Stimulated activated CD4-positive, alpha-beta T cell treated with anti-CD3 and anti-CD28 coated beads, Interleukin-1b, Interleukin-23, amount 100 ng/mL, for 24 hours (primary cell): ENCODE measurements around the gene PCDHA6.
"Not testable (repeated sequence)": the region's sequence is repeated elsewhere in the genome, so short reads cannot be mapped to it uniquely, and the experiment has no call there.

Source experiments
- DNase-seq, 4 experiments: peaks; one replicate each; pipeline ENCODE4 v3.0.0-alpha.2; 2020; ENCODE audit warnings: low read depth in 4 of 4, low spot score in 1 of 4

PCDHA6 gene

GRCh38 chr5:140821375-140822280, 6.1 kb upstream of the PCDHA6 start, which contains the start of gene PCDHA5:
PCDHA5 (plus strand) TSS chr5:140821613.
- no peak for DNase-seq

GRCh38 chr5:140822281-140822629, 5.5 kb upstream of the PCDHA6 start:
- no peak for DNase-seq

DNA sequence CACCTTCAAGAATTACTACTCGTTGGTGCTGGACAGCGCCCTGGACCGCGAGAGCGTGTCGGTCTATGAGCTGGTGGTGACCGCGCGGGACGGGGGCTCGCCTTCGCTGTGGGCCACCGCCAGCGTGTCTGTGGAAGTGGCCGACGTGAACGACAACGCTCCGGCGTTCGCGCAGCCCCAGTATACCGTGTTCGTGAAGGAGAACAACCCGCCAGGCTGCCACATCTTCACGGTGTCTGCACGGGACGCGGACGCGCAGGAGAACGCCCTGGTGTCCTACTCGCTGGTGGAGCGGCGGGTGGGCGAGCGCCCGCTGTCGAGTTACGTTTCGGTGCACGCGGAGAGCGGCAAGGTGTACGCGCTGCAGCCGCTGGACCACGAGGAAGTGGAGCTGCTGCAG, 4.8 kb upstream of the PCDHA6 start:
- not testable (repeated sequence) for DNase-seq

GRCh38 chr5:140823475-140823874, 4.3 kb upstream of the PCDHA6 start:
- DNase-seq, result no peak

DNA sequence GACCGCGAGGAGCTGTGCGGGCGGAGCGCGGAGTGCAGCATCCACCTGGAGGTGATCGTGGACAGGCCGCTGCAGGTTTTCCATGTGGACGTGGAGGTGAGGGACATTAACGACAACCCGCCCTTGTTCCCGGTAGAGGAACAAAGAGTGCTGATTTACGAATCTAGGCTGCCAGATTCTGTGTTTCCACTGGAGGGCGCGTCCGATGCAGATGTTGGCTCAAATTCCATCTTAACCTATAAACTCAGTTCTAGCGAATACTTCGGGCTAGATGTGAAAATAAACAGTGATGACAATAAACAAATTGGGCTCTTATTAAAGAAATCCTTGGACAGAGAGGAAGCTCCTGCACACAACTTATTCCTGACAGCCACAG, 590 bp downstream of the PCDHA6 start:
- no peak for DNase-seq

DNA sequence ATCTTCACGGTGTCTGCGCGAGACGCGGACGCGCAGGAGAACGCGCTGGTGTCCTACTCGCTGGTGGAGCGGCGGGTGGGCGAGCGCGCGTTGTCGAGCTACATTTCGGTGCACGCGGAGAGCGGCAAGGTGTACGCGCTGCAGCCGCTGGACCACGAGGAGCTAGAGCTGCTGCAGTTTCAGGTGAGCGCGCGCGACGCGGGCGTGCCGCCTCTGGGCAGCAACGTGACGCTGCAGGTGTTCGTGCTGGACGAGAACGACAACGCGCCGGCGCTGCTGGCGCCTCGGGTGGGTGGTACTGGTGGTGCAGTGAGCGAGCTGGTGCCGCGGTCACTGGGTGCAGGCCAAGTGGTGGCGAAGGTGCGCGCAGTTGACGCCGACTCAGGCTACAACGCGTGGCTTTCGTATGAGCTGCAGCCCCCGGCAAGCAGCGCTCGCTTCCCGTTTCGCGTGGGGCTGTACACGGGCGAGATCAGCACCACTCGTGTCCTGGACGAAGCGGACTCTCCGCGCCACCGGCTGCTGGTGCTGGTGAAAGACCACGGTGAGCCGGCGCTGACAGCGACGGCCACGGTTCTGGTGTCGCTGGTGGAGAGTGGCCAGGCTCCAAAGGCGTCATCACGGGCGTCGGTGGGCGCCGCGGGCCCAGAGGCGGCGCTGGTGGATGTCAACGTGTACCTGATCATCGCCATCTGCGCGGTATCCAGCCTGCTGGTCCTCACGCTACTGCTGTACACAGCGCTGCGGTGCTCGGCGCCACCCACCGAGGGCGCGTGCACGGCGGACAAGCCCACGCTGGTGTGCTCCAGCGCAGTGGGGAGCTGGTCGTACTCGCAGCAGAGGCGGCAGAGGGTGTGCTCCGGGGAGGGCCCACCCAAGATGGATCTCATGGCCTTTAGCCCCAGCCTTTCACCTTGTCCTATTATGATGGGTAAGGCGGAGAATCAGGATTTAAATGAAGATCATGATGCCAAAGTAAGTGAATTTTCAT, 2.0 kb downstream of the PCDHA6 start:
- not testable (repeated sequence) for DNase-seq

DNA sequence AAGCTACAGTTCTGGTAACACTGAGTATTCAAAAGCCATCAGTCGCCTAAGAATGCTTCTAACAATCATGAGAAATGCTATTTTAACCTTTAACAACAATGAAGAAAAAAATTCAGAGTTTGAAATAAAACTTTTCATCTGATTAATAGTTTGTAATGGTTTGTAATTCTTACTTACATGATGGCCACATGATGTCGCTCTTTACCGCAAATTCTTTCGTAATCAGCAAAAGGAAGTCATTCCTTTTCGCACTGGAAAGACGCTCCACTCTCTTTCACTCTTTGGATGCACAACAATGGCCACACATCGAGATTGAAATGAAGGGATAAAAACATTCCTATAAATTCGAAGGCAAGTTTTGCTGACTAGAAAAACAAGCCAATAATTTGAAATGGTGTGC, 6.2 kb downstream of the PCDHA6 start, which contains the start of gene PCDHA7:
Gene PCDHA7 (plus strand): TSS at position 277 of the 400 bp plus-strand sequence. CDS start 115 bp downstream, at position 392.
- no peak for DNase-seq

DNA sequence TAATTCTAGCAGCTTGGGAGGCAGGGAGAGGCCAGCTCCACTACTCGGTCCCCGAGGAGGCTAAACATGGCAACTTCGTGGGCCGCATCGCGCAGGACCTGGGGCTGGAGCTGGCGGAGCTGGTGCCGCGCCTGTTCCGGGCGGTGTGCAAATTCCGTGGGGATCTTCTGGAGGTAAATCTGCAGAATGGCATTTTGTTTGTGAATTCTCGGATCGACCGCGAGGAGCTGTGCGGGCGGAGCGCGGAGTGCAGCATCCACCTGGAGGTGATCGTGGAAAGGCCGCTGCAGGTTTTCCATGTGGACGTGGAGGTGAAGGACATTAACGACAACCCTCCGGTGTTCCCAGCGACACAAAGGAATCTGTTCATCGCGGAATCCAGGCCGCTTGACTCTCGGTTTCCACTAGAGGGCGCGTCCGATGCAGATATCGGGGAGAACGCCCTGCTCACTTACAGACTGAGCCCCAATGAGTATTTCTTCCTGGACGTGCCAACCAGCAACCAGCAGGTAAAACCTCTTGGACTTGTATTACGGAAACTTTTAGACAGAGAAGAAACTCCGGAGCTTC, 6.8 kb downstream of the PCDHA6 start:
- DNase-seq, result not testable (repeated sequence)

DNA sequence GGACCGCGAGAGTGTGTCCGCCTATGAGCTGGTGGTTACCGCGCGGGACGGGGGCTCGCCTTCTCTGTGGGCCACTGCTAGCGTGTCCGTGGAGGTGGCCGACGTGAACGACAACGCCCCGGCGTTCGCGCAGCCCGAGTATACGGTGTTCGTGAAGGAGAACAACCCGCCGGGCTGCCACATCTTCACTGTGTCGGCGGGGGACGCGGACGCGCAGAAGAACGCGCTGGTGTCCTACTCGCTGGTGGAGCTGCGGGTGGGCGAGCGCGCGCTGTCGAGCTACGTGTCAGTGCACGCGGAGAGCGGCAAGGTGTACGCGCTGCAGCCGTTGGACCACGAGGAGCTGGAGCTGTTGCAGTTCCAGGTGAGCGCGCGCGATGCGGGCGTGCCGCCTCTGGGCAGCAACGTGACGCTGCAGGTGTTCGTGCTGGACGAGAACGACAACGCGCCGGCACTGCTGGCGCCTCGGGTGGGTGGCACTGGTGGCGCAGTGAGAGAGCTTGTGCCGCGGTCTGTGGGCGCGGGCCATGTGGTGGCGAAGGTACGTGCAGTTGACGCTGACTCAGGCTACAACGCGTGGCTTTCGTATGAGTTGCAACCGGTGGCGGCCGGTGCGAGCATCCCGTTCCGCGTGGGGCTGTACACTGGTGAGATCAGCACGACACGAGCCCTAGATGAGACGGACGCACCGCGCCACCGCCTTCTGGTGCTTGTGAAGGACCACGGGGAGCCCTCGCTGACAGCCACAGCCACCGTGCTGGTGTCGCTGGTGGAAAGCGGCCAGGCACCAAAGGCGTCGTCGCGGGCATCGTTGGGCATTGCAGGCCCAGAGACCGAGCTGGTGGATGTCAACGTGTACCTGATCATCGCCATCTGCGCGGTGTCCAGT, 8.1 kb downstream of the PCDHA6 start:
- DNase-seq, result no peak

DNA sequence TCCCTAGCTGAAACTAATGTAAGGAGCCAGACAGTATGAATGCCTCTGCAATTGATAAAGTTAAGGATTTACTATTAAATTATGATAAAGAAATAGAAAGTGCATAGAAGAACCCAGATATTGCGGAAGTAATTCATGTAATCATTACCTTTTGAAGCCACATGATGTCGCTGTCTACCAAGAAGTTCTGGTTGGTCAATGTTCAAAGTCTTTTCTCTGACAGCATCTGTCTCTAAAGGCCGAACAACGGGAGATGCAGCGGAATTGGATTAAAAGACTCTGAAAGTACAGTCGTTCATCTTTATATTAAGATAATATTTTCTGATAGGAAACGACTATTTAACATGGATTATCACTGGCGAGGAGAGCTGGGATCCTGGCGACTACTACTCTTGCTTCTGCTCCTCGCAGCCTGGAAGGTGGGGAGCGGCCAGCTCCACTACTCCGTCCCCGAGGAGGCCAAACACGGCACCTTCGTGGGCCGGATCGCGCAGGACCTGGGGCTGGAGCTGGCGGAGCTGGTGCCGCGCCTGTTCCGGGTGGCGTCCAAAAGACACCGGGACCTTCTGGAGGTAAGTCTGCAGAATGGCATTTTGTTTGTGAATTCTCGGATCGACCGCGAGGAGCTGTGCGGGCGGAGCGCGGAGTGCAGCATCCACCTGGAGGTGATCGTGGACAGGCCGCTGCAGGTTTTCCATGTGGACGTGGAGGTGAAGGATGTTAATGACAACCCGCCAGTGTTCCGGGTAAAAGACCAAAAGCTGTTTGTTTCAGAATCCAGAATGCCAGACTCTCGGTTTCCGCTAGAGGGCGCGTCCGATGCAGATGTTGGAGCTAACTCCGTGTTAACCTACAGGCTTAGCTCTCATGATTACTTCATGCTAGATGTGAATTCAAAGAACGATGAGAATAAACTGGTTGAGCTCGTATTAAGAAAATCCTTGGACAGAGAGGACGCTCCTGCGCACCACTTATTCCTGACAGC, 13.5 kb downstream of the PCDHA6 start, which contains the start of gene PCDHA8:
Gene PCDHA8 (plus strand): TSS at position 210 of the 985 bp plus-strand sequence. CDS start 135 bp downstream, at position 345.
- DNase-seq, result no peak

GRCh38 chr5:140842798-140843733, 15.3 kb downstream of the PCDHA6 start:
- no peak for DNase-seq

- not testable (repeated sequence) for DNase-seq
These were observed 20.7 kb downstream of the PCDHA6 start, which contains the start of gene PCDHA9 for GRCh38 chr5:140848139-140849102. PCDHA9 (plus strand) TSS chr5:140848382; CDS start chr5:140848496, 114 bp downstream.

DNA sequence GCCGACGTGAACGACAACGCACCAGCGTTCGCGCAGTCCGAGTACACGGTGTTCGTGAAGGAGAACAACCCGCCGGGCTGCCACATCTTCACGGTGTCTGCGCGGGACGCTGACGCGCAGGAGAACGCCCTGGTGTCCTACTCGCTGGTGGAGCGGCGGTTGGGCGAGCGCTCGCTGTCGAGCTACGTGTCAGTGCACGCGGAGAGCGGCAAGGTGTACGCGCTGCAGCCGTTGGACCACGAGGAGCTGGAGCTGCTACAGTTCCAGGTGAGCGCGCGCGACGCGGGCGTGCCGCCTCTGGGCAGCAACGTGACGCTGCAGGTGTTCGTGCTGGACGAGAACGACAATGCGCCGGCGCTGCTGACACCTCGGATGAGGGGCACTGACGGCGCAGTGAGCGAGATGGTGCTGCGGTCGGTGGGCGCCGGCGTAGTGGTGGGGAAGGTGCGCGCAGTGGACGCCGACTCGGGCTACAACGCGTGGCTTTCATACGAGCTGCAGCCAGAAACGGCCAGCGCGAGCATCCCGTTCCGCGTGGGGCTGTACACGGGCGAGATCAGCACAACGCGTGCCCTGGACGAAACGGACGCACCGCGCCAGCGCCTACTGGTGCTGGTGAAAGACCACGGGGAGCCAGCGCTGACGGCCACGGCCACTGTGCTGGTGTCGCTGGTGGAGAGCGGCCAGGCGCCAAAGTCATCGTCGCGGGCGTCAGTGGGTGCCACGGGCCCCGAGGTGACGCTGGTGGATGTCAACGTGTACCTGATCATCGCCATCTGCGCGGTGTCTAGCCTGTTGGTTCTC, 22.3 kb downstream of the PCDHA6 start:
- DNase-seq, result not testable (repeated sequence)

DNA sequence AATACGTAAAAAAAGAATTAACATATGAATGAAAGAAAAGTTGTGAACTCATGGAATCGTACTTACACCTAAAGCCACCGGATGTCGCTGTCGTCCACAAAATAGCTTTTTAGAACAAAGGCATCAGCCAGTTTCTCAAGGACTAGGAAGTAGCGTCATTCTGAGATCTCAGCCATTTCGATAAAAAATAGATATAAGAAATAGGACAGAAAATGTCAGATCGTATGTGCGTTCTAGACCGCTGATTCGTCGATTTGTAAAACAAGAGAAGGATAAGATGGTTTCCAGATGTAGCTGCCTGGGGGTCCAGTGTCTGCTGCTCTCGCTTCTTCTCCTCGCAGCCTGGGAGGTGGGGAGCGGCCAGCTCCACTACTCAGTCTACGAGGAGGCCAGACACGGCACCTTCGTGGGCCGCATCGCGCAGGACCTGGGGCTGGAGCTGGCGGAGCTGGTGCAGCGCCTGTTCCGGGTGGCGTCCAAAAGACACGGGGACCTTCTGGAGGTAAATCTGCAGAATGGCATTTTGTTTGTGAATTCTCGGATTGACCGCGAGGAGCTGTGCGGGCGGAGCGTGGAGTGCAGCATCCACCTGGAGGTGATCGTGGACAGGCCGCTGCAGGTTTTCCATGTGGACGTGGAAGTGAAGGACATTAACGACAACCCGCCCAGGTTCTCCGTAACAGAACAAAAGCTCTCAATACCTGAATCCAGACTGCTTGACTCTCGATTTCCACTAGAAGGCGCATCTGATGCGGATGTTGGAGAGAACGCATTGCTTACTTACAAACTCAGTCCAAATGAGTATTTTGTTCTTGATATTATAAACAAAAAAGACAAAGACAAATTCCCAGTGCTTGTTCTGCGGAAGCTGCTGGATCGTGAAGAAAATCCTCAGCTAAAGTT, 28.3 kb downstream of the PCDHA6 start, which contains the start of gene PCDHA10:
Gene PCDHA10 (plus strand): TSS at position 126 of the 903 bp plus-strand sequence. CDS start 152 bp downstream, at position 278.
- DNase-seq, result no peak
